ENCODE data around the gene NRG2. TPM values are rescaled to one million over a fixed set of nuclear protein-coding genes. Genes with fewer than 3 reads are reported as not detected.

NRG2 gene
- total RNA-seq, 1 experiment from 2014 or later, result 0.23 TPM

DNA sequence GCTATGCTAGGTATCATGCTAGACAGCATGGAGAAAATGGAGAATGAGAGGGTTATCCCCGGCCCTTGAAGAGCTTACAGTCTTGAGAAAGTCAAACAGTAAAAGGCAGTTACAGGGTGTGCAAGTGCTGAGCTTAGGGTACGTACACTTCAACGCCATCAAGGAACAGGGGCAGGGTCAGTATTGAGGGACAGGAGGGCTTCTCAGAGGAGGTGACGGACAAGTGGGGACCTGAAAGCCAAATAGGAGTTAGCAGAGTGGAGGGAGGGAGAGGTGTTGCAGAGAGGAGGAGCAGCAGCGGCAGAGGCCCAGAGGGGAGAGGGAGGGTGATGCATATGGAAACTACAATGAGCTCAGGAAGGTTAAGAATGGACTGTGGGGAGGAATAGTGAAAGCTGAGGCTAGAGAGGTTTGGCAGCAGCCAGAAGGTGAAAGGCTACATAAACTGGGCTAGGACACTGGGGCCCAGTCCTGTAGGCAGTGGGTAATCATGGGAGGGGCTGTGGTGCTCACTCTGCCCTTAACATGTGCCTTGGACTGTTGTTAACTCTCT, 88.0 kb downstream of the NRG2 start:
- intact Hi-C loops (cut with micrococcal nuclease), result no loop called here
- CTCF ChIA-PET, result interaction anchor here (0.7 to 15.4 kb wide), 4 partner anchors 13 to 265 kb away, joined by 3 to 198 read pairs (median 6); no protein-coding TSS in a partner anchor
- DNase-seq (ENCODE audit: unreplicated experiment), result no peak
- POLR2A ChIA-PET, result no interaction called here
- H3K4me1 Mint-ChIP-seq (ENCODE audit: insufficient read depth, unreplicated experiment), result no peaks in the 10 kb centered on the region
- BruUV-seq (replicated peaks), result no TSS peak
- H3K36me3 Mint-ChIP-seq (ENCODE audit: insufficient read depth, unreplicated experiment), result no peaks in the 10 kb centered on the region
- no peaks in the 10 kb centered on the region for H3K9me3 Mint-ChIP-seq (ENCODE audit: unreplicated experiment)
- peaks cover 26% of the 10 kb centered on the region for H3K27me3 Mint-ChIP-seq (ENCODE audit: insufficient read depth, unreplicated experiment)
- H3K27ac Mint-ChIP-seq (ENCODE audit: low read depth, unreplicated experiment), result no peak overlapping the region
- TF ChIP-seq, protein P1, sequence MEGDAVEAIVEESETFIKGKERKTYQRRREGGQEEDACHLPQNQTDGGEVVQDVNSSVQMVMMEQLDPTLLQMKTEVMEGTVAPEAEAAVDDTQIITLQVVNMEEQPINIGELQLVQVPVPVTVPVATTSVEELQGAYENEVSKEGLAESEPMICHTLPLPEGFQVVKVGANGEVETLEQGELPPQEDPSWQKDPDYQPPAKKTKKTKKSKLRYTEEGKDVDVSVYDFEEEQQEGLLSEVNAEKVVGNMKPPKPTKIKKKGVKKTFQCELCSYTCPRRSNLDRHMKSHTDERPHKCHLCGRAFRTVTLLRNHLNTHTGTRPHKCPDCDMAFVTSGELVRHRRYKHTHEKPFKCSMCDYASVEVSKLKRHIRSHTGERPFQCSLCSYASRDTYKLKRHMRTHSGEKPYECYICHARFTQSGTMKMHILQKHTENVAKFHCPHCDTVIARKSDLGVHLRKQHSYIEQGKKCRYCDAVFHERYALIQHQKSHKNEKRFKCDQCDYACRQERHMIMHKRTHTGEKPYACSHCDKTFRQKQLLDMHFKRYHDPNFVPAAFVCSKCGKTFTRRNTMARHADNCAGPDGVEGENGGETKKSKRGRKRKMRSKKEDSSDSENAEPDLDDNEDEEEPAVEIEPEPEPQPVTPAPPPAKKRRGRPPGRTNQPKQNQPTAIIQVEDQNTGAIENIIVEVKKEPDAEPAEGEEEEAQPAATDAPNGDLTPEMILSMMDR (IDR thresholded peaks at IDR 0.05; ENCODE audit: unreplicated experiment), result no peak
- no peak overlapping the region for H3K4me3 Mint-ChIP-seq (ENCODE audit: unreplicated experiment)

DNA sequence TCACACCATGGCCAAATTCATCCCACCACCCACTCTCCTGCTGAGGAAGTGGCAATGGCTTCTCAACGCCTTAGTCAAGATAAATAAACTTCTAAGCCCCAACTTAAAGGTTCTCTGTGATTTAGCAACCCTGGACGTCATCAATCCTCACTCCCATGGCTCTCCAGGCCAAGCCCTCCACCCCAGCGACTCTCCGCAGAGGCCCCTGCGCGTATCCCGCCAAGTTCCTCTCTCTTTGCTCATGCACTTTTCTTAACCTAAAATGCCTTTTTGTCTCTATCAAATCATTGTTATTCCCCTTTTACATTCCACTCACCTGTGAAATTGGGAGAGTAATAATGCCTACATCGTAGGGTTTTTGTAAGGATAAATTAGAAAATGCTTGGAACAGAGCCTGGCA, 88.6 kb downstream of the NRG2 start:
- ChIA-PET POLR2A (no interaction called here), CTCF (interaction anchor here (1.1 to 15.4 kb wide), 2 partner anchors 14 to 90 kb away, joined by 3 to 198 read pairs; no protein-coding TSS in a partner anchor)
- Mint-ChIP-seq H3K27ac (ENCODE audit: low read depth, unreplicated experiment) (no peak overlapping the region), H3K36me3 (ENCODE audit: insufficient read depth, unreplicated experiment) (no peaks in the 10 kb centered on the region), H3K9me3 (ENCODE audit: unreplicated experiment) (no peaks in the 10 kb centered on the region), H3K4me1 (ENCODE audit: insufficient read depth, unreplicated experiment) (no peaks in the 10 kb centered on the region), H3K27me3 (ENCODE audit: insufficient read depth, unreplicated experiment) (peaks cover 33% of the 10 kb centered on the region), H3K4me3 (ENCODE audit: unreplicated experiment) (no peak overlapping the region)
- DNase-seq (ENCODE audit: unreplicated experiment), result no peak
- no TSS peak for BruUV-seq (replicated peaks)
- intact Hi-C loops (cut with micrococcal nuclease), result no loop called here
- TF ChIP-seq, protein P1 (IDR thresholded peaks at IDR 0.05; ENCODE audit: unreplicated experiment), result no peak

DNA sequence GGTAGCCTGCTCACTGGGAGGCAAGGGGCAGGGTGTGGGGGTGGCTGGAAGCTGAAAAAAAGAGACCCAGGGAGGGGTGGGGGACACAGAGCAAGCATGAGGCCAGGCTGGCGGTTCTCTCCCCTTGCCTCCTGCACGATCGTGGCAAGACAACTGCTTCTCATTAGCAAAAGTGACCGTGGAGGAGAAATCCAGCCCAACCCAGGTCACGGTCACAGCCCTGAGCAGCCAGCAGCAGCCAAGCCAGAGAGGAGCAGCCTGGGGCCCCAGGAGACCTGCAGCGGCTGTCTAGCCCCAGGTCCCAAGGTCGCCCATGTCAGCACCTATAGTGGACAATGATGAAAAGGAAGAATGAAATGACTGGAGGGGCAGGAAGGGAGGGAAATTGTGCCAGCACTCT, 89.1 kb downstream of the NRG2 start:
- ChIA-PET POLR2A (no interaction called here), CTCF (interaction anchor here (1.1 to 15.4 kb wide), 2 partner anchors 14 to 90 kb away, joined by 3 to 198 read pairs; no protein-coding TSS in a partner anchor)
- H3K9me3 Mint-ChIP-seq (ENCODE audit: unreplicated experiment), result no peaks in the 10 kb centered on the region
- H3K27ac Mint-ChIP-seq (ENCODE audit: low read depth, unreplicated experiment), result no peak overlapping the region
- no peaks in the 10 kb centered on the region for H3K36me3 Mint-ChIP-seq (ENCODE audit: insufficient read depth, unreplicated experiment)
- H3K4me3 Mint-ChIP-seq (ENCODE audit: unreplicated experiment), result no peak overlapping the region
- H3K27me3 Mint-ChIP-seq (ENCODE audit: insufficient read depth, unreplicated experiment), result peaks cover 37% of the 10 kb centered on the region
- TF ChIP-seq, protein P1 (IDR thresholded peaks at IDR 0.05; ENCODE audit: unreplicated experiment), result no peak
- no peak for DNase-seq (ENCODE audit: unreplicated experiment)
- intact Hi-C loops (cut with micrococcal nuclease), result no loop called here
- H3K4me1 Mint-ChIP-seq (ENCODE audit: insufficient read depth, unreplicated experiment), result no peaks in the 10 kb centered on the region
- no TSS peak for BruUV-seq (replicated peaks)

DNA sequence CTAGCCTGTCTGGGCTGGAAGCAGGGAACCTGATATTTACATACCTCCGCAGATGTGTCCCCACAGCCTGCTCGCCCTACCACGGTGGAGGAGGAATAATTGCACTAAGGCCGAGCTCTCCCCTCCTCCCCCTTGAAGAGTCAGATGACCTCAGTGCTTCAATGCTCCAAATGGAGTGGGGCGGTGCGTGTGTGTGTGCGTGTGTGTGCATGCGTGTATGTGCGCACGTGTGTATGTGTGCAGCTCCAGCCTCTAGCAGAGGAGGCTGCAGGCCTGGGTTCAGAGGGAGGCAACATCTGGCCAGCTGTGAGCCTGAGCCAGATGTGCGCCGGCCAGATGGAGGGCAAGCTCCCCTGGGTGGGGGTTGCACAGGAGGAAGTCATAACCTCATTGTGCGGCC, 90.5 kb downstream of the NRG2 start:
- ChIA-PET CTCF (interaction anchor here (0.6 to 15.4 kb wide), 3 partner anchors 16 to 1755 kb away, joined by 3 to 198 read pairs (median 3); no protein-coding TSS in a partner anchor), POLR2A (no interaction called here)
- H3K27ac Mint-ChIP-seq (ENCODE audit: low read depth, unreplicated experiment), result no peak overlapping the region
- no peaks in the 10 kb centered on the region for H3K9me3 Mint-ChIP-seq (ENCODE audit: unreplicated experiment)
- H3K4me1 Mint-ChIP-seq (ENCODE audit: insufficient read depth, unreplicated experiment), result no peaks in the 10 kb centered on the region
- intact Hi-C loops (cut with micrococcal nuclease), result no loop called here
- TF ChIP-seq, protein P1 (IDR thresholded peaks at IDR 0.05; ENCODE audit: unreplicated experiment), result no peak
- H3K4me3 Mint-ChIP-seq (ENCODE audit: unreplicated experiment), result no peak overlapping the region
- peaks cover 52% of the 10 kb centered on the region for H3K27me3 Mint-ChIP-seq (ENCODE audit: insufficient read depth, unreplicated experiment)
- no TSS peak for BruUV-seq (replicated peaks)
- H3K36me3 Mint-ChIP-seq (ENCODE audit: insufficient read depth, unreplicated experiment), result no peaks in the 10 kb centered on the region
- no peak for DNase-seq (ENCODE audit: unreplicated experiment)

Measured in MCF 10A (cell line).